Nephron (organoid): Measurements from ENCODE around the gene RB1.
"Not testable (repeated sequence)": the region's sequence is repeated elsewhere in the genome, so short reads cannot be mapped to it uniquely, and the experiment has no call there.

Experiments
- H3K27ac Mint-ChIP-seq, 3 experiments: 2 replicates each; pipeline ENCODE4 v1.8.0; 2020; ENCODE audit warnings: mixed read lengths in 3 of 3, mild to moderate bottlenecking in 2 of 3, moderate library complexity in 1 of 3
- H3K27me3 Mint-ChIP-seq: 2 replicates; pipeline ENCODE4 v1.8.0; 2021; ENCODE audit warnings: low read depth, mild to moderate bottlenecking, moderate library complexity, mixed read lengths
- H3K36me3 Mint-ChIP-seq: 2 replicates; pipeline ENCODE4 v1.8.0; 2020; ENCODE audit warnings: low read depth, mixed read lengths
- H3K4me1 Mint-ChIP-seq: 2 replicates; pipeline ENCODE4 v1.8.0; 2020; ENCODE audit warnings: mixed read lengths
- H3K4me3 Mint-ChIP-seq, 3 experiments: 2 replicates each; pipeline ENCODE4 v1.8.0; 2020; ENCODE audit warnings: mild to moderate bottlenecking in 3 of 3, mixed read lengths in 3 of 3, moderate library complexity in 2 of 3
- H3K9me3 Mint-ChIP-seq: 2 replicates; pipeline ENCODE4 v1.8.0; 2020; ENCODE audit warnings: mixed read lengths
- CTCF ChIP-seq, 3 experiments: fragments of 200-600 bp; sonication (generic); IDR thresholded peaks; one replicate each; pipeline ENCODE4 v1.5.0; 2021; ENCODE audit warnings: antibody characterized with exemption in 3 of 3; ENCODE audit not compliant: unreplicated experiment in 3 of 3

RB1 gene

GRCh38 chr13:48411841-48412531 lies 108.4 kb downstream of the RB1 start:
- H3K36me3 Mint-ChIP-seq, result peaks cover 23% of the 10 kb centered on the region
- peak overlapping the region; percentile 87 to 99 (median 95) for H3K4me3 Mint-ChIP-seq
- H3K27me3 Mint-ChIP-seq, result no peaks in the 10 kb centered on the region
- H3K27ac Mint-ChIP-seq, result peak overlapping the region; percentile 97 to 100 (median 98)
- no peak for TF ChIP-seq CTCF (IDR thresholded peaks at IDR 0.05; ENCODE audit: unreplicated experiment in 3 of 3)
- H3K9me3 Mint-ChIP-seq, result peaks cover 9% of the 10 kb centered on the region
- peaks cover 31% of the 10 kb centered on the region for H3K4me1 Mint-ChIP-seq

GRCh38 chr13:48412881-48413351 lies 109.4 kb downstream of the RB1 start, which contains the start of gene LPAR6:
Gene LPAR6, minus strand, starts transcription at chr13:48413113. Its CDS starts 690 bp downstream, at chr13:48412423.
- H3K27me3 Mint-ChIP-seq, result no peaks in the 10 kb centered on the region
- peak within 1 kb of the TSS; percentile 87 to 99 (median 95) for H3K4me3 Mint-ChIP-seq
- peaks cover 19% of the 10 kb centered on the region for H3K9me3 Mint-ChIP-seq

GRCh38 chr13:48414501-48414900 lies 111.0 kb downstream of the RB1 start:
- peaks cover 32% of the 10 kb centered on the region for H3K9me3 Mint-ChIP-seq
- H3K4me3 Mint-ChIP-seq, result no peak overlapping the region
- peaks cover 26% of the 10 kb centered on the region for H3K4me1 Mint-ChIP-seq
- no peak for TF ChIP-seq CTCF (IDR thresholded peaks at IDR 0.05; ENCODE audit: unreplicated experiment in 3 of 3)
- H3K27ac Mint-ChIP-seq, result no peak overlapping the region
- no peaks in the 10 kb centered on the region for H3K27me3 Mint-ChIP-seq
- H3K36me3 Mint-ChIP-seq, result peaks cover 45% of the 10 kb centered on the region

More at GRCh38 chr13:48412881-48413351, 109.4 kb downstream of the RB1 start, which contains the start of gene LPAR6:
- H3K27ac Mint-ChIP-seq, result peak within 1 kb of the TSS; percentile 97 to 100 (median 98)
- peaks cover 31% of the 10 kb centered on the region for H3K4me1 Mint-ChIP-seq
- no peak for TF ChIP-seq CTCF (IDR thresholded peaks at IDR 0.05; ENCODE audit: unreplicated experiment in 3 of 3)
- H3K36me3 Mint-ChIP-seq, result peaks cover 32% of the 10 kb centered on the region

- Mint-ChIP-seq H3K27ac (no peak overlapping the region), H3K4me3 (no peak overlapping the region), H3K36me3 (peaks cover 55% of the 10 kb centered on the region), H3K27me3 (no peaks in the 10 kb centered on the region), H3K4me1 (peaks cover 18% of the 10 kb centered on the region), H3K9me3 (peaks cover 43% of the 10 kb centered on the region)
- no peak for TF ChIP-seq CTCF (IDR thresholded peaks at IDR 0.05; ENCODE audit: unreplicated experiment in 3 of 3)
These were observed 112.0 kb downstream of the RB1 start for GRCh38 chr13:48415516-48415915.

GRCh38 chr13:48422003-48422402 lies 118.5 kb downstream of the RB1 start:
- peaks cover 53% of the 10 kb centered on the region for H3K36me3 Mint-ChIP-seq
- peaks cover 41% of the 10 kb centered on the region for H3K9me3 Mint-ChIP-seq
- H3K27me3 Mint-ChIP-seq, H3K4me3 Mint-ChIP-seq, H3K4me1 Mint-ChIP-seq, H3K27ac Mint-ChIP-seq: not testable (repeated sequence)

DNA sequence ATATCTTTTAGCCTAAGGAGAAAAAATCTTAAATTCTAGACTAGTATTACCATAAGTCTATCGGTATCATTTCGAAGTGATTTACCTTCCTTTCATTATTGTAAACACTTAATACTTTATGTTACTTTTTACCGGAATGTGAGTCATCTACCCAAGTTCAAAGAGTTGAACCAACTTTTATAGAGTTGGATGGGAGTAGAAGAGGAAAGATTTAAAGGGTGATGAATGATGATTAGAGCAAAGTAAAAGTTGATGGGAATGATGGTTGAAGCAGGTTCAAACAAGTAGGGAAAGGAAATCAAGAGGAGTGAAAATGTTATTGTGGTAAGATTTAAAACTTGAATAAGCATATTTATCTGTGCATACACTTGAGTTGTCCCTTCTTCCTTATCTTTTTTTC lies 120.7 kb downstream of the RB1 start:
- no peak overlapping the region for H3K4me3 Mint-ChIP-seq
- TF ChIP-seq CTCF (IDR thresholded peaks at IDR 0.05; ENCODE audit: unreplicated experiment in 3 of 3), result no peak
- H3K27ac Mint-ChIP-seq, result no peak overlapping the region
- peaks cover 3% of the 10 kb centered on the region for H3K27me3 Mint-ChIP-seq
- H3K9me3 Mint-ChIP-seq, result peaks cover 21% of the 10 kb centered on the region
- H3K4me1 Mint-ChIP-seq, result no peaks in the 10 kb centered on the region
- peaks cover 32% of the 10 kb centered on the region for H3K36me3 Mint-ChIP-seq
